NCI-H446 (cell line): ENCODE results near the gene HOXB8.

Source experiments
- DNase-seq, 2 experiments: peaks; one replicate each; lab custom pipeline; 2025; lab: John Stamatoyannopoulos, UW

HOXB8 gene

GRCh38 chr17:48637323-48638260 is 22.5 kb upstream of the HOXB8 start:
- no peak for DNase-seq

DNA sequence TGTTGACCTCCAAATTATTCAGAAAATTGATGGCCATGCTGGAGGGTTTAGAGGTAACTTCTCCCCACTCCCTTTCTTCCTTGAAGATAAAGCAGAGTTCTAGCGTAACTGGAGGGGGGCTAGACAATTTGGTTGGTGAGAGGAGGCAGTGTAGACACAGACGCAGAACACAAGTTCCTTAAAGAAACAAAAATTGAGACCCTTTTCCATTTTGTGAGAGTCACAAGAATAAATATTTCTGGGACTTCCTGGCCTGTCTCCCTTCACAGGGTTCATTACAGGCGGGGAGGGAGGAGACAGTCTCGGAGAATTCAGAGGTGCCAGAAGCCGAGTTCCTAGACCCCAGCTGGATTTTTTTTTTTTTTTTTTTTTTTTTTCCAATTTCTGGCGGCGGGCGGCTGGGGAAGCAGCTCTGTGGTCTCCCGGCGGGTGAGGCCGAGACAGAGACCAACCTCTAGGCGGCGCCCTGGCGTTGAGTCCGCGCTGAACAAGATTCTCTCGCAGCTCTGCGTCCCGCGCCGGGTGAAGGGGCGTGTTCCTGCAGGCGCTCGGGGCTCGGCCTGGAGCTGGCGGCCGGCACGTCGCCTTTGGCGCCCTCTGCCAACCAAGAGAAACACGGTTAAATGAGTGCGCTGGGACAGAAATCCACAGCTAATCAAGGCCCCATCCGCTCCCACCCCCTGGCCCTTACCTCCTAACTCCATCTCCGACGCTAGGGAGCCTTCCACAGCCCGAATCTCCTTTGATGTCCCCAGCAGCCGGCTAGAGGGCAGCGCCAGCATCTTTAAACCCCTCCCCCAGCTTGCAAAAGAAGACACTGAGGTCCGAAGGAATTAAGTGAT is 21.3 kb upstream of the HOXB8 start:
- DNase-seq, result peak; percentile 23 to 62

GRCh38 chr17:48634493-48635208 is 19.6 kb upstream of the HOXB8 start:
- no peak for DNase-seq

DNA sequence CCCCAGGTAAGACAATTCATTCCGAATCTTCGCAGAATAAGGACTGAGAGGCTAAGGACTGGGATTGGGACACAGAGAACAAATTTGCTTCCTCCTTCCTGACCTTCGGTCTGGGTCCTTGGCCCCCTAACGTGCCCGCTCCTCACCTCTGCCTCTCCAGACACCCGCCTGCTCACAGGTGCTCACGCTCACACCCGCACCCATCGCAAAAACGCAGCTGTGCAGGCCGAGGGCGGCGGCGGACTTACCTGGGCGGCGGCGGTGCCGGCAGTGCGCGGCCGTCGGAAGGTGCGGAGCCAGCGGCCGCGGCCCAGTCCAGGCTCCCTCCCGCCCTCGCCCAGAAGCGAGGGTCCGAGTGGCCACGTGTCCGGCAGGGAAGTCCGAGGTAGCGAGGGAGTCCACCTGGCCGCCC is 18.2 kb upstream of the HOXB8 start:
- no peak for DNase-seq

DNA sequence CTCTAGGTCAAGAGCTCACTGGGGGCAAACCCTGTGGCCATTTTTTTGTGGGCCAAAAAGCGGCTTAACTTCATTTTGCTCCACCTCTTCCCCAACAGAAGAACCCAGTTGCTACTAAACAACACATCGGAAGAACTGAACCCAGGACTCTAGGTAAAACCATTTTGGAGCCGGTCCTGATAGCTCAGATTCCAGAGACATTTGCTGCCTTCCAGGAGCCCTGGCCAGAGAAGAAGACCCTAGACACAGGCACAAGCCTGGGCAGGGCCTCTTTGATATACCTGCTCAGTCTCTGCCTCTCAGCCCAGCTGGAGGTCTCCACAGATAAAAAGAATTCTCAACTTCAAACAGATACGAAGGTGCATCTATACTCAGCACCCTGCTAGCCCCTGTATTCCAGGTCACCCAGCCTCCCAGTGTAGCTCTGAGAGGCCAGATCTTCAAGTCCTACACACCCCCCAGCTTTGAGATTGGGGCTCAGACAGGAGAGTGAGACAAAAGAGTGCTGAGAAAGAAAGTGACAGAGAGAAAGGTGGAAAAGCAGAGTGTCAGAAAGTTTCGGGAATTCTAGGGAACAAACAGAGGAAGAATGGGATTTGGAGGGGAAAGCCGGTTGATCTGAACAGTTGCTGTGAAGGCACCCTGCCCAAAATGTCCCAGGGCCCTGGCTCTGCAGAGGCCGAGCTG is 17.6 kb upstream of the HOXB8 start:
- no peak for DNase-seq

DNA sequence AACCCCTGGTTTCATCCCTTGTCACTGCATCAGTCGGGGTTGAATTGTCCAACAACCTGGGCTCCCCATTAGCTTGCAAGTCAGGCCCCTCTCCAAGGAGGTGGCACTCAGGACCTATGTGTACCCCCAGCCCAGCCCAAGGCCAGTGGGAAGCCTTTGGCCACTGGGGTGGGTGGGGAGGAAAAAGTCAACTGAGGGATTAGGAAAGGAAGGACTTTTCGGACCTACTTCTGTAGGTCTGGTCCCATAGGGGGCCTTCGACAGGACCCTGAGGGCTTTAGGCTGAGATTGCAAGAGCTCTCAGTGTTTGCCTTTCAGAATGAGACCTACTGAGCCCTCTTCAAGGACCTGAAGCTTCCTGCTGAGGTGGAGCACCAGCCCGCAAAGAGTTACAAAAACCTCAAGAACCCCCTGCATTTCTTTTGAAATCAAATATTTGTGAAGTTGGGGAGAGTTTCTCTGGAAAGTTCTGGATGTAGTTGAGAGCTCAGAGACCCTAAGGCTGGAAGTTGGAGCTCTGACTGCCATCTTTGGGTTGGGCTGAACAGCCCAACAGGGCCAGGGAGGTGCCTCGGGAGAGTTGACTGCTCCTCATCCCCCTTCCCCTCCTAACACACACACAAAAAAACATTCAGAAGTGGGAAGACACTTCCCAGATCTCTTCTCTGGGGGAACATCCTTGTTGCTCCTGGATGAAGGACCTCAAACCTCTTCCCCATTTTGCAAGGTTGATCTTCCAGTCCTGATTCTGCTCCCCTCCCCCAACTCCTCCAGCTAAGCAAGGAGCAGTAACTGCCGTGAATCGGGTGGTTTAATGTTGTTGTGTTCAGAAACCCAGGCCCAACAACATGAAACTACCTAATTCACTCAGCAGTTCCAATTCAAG is 16.8 kb upstream of the HOXB8 start:
- DNase-seq, result no peak

DNA sequence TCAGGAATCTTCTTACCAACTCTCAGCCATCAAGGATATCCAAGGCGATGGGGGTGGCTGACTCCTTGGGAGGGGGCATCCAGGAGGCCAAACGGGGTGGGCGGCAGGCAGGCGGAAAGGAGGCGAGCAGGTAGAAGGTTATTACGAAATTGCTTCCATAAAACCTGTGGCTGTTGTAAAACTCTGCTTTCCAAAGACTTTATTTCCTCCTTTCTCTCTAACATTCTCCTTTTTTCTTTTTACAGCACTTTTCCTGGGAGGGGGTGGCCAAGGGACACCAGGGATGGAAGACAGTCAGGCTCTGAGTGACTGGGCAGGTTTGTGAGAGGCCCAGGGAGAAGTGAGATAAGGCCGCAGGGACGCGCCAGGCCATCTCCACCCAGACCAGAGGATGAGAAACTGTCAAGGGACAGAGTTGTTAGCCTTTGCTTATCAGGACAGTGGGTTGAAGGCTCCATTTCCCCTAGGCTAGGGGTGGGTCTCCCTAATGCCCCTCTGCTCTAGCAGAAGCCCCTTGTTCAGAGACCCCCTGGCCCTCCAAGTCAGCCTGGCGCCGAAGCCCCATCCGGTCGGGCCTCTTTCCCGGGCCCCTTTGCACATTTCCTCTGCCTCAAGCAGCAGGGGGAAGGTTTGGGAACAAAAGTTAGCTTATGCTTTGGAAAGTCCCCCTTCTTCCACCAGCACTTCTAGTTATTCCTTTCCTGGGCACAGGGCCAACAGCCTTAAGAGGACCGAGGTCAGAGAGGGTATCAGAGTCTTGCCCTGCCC is 16.0 kb upstream of the HOXB8 start:
- no peak for DNase-seq

DNA sequence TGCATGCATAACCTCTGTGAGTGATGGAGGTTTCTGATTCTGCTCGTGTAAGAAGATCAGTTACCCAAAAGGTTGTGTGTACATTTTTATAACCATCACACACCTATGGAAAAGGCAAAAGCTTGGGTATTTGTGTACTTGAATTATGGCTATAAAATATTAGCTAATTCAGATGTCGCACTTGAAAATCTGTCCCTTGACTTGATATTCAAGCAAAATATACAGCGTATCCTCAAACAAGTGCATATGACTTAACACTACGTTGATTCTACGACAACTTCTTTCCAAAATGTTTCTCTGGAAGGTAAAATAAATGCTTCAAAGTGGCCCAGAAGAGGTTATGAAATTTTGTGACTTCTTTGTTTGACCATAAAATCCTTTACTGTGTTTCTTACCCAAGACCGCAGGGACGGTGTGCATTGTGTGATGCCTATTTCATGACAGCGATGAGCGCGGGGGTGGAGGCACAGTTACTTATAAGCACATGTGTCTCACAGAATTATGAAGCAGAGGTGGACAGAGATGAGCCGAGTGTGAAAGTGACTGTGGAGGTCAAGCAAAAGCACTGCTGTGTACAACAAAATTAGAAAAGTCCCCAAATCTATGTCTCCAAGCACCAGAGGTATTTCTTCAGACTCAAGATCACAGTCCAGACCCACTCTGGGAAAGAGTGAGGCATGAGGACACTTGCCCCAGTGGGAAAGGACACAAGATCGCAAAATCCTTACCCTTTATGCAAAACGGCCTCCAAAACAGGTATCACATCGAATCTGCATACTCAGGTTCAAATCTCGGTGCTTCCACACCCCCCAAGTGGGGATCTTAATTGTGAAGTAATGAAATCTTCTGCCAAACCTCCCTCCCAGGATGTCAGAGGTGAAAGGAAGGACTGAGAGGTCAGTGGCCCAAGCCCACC is 15.2 kb upstream of the HOXB8 start:
- no peak for DNase-seq

GRCh38 chr17:48629411-48629759 is 14.3 kb upstream of the HOXB8 start:
- DNase-seq, result no peak

GRCh38 chr17:48628649-48629410 is 13.7 kb upstream of the HOXB8 start:
- DNase-seq, result no peak

- DNase-seq, result no peak
These were observed 12.8 kb upstream of the HOXB8 start for GRCh38 chr17:48627623-48628521.

GRCh38 chr17:48627118-48627597 is 12.1 kb upstream of the HOXB8 start:
- DNase-seq, result no peak

DNA sequence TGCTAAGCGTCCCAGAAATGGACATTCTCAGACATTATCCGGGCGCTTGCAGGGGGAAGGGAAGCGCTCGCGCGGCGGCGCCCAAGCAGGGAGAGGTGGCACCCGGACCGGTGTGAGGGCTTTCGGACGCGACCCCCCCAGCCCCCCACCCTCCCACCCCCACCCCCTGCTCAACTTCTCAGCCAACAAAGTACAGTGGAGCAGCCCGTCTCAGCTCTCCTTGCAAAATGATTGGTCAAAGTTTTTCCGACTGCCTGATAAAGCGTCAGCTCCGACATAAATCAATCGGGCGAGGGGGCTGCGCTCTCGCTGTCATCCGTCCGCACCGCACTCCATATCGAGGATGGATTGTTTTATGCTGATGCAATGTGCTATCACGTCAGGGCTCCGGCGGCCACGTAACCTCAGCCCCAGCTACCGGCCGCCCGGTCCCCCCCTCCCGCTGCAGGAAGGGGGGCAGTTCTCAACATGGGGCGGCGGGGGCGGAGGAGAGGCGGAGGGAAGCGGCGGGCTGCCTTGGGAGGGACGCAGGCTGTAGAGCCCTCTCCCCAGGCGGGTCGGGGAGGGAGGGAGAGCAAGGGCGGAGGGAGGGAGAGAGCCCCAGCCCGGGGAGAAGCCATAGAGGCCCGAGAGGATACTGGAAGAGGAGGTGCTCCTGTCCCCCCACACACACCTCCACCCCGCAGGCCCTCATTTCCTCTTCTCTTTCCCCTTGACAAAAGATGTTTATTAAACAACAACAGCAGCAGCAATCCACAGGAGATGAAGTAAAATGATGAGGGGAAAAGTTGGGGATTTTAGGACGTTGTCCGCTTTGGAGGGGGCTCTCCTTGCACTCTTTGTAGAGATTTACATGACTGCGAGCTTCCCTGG is 11.4 kb upstream of the HOXB8 start, which contains the start of gene HOXB9:
Gene HOXB9, minus strand, starts transcription at position 114 of the 873 bp plus-strand sequence. Its CDS starts 89 bp downstream, at position 25.
- no peak for DNase-seq

- no peak for DNase-seq
These were observed 10.6 kb upstream of the HOXB8 start for GRCh38 chr17:48625495-48626244.
